Activated CD4-positive, alpha-beta T cell treated with anti-CD3 and anti-CD28 coated beads, Interleukin-2, amount 50 U/mL, for 48 hours (primary cell): ENCODE data around the gene LCK.
A peak's percentile ranks its signal among the peaks of the same experiment; 100 is the strongest.

Experiments
- DNase-seq, 2 experiments: peaks; one replicate each; pipeline ENCODE4 v3.0.0-alpha.2; 2020

The LCK gene

DNA sequence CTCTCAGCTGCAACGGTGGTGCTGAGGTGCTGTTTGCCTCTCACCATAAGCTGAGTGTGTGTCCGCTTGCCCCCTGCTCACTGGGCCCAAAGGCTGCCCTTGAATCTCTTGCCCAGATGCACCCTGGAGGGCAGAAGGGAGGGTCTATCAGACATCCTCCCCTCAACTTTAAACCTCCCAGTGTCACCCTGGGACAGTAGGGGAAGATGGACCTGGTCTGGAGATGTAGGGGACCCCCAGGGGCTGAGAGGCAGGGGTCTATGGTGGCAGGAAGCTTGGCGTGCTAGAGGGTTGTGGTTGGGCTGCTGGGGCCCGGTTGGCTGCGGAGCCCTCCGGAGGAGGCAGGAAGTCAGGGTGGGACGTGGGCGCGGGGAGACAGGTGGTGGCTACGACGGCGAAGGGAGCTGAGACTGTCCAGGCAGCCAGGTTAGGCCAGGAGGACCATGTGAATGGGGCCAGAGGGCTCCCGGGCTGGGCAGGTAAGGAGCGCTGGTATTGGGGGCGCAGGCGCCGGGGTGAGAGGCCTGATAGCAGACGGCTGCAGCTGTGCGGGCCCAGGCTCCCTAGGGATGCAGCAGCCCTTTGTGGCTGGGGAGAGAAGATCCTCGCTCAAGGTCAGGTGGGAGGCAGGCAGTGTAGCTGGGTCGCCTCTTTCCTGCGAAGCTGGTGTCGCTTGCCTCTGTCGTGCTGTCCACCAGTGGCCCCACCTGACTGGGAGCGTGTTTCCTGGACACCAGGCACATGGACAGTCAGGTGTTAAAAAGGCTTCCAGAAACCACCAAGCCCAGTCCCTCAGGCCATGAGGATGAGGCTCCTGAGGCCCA, at the start of gene LCK:
LCK (plus strand) TSS at position 373 of the 824 bp plus-strand sequence. CDS start 23,065 bp downstream, outside the sequence.
- peak; percentile 80 to 82 for DNase-seq

DNA sequence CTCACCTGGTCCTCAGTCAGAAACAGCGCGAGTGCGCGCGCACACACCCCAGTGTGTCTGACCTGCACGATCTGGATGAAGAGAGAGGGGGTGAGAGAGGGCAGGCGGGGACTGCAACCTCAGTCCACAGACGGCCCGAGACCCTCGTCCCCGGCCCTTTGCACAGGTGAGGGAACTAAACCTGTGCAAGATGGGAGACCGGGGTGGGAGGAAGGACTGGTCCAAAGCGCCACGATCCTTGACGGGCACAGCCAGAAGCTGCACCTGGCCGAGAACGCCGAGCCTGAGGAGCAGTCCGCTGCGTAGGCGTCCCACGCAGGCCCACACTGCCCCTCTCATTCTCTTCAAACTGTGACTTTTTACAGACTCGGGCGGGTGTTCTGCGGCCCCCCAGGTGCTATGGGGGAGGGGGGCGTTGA, 46.1 kb upstream of the LCK start:
- DNase-seq, result no peak

DNA sequence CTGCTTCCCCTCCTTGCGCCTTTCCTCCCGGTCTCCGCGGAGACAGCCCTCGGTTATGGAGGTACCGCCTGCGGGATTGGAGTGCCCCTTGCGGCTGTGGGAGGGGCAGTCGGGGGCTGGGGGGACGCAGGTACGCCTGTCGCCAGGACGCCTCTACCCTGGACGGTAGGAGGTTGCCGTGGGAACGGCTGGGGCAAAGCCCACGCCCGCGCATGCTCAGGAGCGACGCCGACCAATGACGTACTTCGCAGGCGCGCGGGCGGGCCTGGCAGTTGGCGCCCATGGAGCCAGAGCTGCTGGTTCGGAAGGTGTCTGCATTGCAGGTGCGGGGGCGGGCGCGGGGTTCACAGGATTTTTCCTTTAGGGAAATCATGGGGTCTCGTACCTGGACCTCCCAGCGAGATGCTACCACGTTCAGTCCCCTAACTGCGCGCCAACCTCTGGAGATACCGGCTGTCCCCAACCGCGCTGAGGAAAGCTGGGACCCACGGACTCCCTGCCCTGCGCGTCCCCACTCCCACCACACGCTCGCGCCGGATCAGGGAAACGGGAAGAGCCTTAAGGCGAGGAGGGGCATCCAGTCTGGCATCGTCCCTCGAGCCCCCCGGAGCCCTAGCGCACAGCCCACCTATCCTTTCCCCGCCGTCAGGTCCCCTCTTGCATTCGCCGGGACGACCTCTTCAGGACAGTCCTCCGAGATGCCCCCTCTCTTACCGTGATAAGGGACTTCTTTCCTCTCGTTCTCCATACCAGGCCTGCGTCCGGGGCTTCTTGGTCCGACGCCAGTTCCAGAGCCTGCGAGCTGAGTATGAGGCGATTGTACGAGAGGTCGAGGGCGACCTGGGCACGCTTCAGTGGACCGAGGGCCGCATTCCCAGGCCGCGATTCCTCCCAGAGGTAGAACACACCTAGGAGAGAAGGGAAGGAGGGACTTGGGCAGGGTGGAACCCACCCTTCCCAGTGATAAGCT, 45.4 kb upstream of the LCK start, which contains the start of gene IQCC:
IQCC (plus strand) TSS at position 271 of the 970 bp plus-strand sequence; CDS start at position 282, 11 bp downstream.
- peak; percentile 85 to 89 for DNase-seq

DNA sequence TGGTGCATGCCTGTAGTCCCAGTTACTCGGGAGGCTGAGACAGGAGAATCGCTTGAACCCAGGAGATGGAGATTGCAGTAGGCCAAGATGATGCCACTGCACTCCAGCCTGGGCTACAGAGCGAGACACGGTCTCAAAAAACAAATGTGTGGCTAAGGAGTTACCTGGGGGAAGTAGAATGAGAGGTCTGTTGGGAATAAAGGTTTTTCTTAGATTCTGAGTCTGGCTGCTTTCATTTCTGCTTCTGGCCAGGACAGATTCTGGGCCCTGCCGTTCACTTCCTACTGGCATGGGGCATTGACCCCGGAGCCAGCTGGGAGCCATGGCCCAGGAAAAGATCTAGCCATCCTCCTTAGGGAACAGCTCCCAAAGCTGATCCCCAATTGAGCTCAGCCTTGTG, 42.6 kb upstream of the LCK start:
- DNase-seq, result no peak

DNA sequence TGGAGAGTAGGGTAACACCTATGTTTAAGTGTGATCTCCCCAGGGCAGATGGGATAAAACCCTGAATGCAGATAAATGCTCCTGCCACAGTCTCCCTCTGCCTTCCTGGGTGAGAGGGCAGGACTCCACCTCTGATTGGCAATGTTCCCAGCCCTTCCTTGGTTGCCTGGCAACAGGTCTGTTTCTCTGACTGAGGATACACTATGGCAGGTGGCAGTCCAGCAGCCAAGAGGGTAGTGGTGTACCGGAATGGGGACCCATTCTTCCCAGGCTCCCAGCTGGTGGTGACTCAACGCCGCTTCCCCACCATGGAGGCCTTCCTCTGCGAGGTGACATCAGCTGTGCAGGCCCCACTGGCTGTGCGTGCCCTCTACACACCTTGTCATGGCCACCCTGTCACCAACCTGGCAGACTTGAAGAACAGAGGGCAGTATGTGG, 42.2 kb upstream of the LCK start, which contains the start of gene DCDC2B:
DCDC2B (plus strand) TSS at position 199 of the 438 bp plus-strand sequence; CDS start at position 204, 5 bp downstream.
- DNase-seq, result no peak

DNA sequence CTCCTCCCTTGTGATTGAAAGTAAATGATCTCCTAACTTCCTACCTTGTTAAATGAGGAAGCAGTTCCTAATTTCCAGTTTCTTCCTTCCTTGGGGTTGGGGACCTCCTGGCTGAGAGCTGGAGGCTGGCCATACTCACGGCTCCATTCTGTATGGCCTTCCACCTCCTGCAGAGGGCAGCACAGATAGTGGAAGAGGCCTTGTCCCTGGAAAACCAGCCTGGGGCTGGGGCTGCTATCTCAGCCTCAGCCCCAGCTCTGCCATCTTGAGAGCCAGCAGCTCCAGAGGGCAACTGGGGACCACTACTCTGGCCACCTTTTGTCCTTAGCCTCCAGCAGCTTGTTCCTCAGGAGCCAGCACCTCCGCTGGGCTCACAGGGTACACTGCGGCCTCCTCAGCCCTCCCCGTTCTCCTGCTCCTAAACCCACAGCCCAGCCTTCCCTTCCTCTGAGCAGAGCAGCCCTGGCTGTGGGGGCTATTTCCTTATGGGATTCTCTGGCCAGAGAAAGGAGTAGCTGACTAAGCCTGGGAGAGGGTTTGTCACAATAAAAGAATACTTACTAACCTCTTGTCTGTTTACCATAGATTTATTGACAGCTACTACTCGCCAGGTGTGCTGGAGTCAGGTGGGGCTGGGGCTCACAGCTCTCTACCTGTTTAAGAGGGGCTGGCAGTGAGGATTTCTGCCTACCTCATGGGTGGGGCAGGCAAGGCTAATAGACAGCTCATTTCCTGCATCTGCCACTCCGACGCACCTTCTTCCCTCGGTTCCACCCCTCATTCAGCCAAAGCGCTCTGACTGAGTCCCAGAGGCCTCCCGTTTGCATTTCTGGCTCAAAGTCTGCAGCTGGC, 35.2 kb upstream of the LCK start:
- DNase-seq, result peak; percentile 63 to 74

DNA sequence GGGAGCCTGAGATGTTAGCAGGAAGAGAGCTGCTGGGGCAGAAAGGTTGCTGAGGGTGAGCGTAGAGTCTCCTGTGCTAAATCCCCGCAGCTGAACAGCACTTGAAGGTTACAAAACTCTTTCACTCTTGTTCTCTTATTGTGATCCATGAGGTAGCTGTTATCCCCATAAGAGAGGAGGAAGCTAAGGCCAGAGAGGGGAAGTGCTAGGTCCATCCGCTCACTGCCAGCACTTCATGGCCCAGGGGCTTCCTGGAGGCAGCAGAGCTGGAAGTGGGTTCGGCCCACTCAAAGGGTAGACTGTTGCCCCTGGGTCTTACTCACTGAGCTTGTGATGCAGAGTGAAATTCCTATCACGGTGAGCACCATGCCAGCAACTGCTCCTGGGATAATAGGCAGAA, 34.5 kb upstream of the LCK start:
- DNase-seq, result no peak

DNA sequence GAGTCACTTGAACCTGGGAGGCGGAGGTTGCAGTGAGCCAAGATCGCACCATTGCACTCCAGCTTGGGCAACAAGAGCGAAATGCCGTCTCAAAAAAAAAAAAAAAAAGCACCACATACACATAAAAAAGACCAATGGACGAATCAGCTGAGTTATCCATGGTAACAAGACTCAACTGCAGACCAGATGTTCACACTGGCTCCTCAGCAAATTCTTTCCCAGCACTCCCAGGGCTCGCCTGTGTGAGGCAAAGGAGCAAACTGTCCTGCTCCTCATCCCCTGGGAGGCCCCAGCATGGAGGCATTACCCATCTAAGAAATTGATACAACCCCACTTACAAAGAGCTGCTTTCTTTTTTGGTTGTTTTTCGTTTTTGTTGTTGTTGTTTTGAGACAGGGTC, 32.0 kb upstream of the LCK start:
- no peak for DNase-seq

DNA sequence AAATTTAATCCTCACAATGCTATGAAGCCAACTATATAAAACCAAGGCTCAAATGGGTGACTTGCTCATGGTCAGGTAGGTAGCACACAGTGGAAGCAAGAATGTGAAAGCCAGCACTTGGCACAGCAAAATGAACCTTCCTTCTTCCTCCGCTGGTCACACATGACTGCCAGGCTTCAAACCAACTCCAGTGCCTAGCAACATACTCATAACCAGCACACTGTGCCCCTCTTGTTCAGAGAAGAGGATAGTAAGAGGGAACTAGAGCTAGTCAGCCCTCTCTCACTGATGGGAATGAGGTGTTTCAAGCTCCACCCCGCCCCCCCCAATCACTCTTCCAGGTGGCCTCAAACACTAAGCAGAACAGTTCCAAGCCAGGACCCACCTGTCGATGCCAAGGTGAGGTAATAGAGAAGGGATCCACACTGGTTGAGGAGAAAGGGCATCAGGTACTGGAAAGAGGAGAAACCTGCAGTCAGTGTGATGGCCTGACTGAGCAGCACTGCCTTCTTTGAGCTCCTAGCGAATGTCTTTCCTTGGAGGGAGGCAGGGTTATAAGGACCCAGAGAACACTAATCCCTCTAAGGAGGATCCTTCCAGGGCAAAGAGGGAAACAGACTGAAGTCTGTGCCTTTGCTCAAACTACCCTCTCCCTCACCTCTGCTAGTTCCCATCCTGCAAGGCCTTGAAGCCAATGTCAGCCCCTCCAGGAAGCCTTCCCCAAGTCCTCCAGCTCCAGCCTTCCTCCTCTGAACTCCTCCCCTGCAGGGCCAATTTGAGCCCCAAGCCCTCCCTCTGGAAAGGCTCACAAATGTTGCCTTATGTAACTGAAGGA, 30.1 kb upstream of the LCK start:
- DNase-seq, result no peak

DNA sequence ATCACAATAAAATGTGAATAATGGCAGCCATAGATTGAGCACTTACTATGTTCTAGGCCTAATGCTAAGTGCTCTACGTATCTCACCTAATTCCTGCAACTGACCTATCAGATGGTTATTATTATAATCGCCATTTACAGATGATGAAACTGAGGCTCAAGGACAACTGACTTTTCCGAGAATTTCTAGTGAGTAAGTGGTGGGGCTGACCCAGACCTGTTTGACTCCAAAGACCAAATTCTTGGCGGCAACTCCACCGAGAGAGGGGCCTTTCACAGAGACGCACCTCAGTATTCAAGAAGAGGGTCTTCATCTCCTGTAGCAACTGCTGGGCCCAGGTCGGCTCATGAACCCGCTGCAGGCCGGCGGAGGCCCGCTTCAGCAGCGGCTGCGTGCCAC, 29.5 kb upstream of the LCK start:
- no peak for DNase-seq

DNA sequence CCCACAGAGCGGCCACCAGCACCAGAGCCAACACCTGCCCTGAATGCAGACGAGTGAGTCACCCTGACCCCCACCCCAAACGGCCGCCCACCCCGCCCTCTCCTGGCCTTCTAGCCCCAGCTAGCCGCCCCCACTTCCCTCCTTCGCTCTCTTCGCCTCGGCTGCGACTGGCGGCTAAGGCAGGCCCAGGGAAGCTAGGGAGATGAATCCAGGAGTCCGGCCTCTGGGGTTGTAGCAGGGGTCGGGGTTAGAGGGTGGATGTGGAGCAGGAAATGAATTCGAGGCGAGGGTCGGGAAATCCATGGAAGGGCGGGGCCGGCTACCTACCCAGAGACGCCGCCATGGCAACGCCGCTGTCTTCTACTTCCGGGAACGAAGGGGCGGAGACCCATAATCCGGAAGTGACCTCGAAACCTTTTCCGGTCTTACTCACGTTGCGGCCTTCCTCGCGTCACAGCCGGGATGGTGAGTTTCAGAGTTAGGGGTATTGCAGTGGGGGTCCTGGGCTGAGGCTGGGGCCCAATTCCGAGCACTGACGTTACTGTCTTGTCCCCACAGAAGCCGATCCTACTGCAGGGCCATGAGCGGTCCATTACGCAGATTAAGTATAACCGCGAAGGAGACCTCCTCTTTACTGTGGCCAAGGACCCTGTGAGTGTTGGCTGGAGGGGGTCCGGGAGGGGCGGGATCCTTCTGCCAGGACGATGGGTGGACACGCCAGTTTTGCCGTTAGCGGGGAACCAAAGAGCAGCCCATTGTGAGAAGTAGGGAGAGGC, 28.9 kb upstream of the LCK start, which contains the start of the genes EIF3I and TMEM234:
EIF3I (plus strand) TSS at position 428 of the 776 bp plus-strand sequence; CDS start at position 463, 35 bp downstream.
TMEM234 (minus strand) TSS at position 374 of the 776 bp plus-strand sequence; CDS start at position 343, 31 bp downstream.
- peak; percentile 91 to 95 for DNase-seq

DNA sequence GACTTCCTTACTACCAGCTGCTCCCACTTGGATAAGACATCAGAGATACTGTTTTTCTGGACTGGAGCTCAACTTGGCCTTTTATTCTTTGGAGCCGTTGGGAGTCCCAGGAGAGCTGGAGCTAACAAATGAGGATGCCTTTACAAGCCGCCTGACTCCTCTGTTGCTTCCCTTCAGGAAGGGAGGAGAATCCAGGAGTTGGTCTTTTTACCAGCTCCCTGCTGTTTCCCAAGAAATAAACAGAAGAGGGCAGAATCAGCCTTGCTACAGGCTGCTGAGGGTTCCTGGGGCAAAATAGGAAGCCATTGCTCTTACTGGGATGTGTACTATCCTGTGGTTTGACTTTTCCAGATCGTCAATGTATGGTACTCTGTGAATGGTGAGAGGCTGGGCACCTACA, 27.4 kb upstream of the LCK start:
- no peak for DNase-seq

DNA sequence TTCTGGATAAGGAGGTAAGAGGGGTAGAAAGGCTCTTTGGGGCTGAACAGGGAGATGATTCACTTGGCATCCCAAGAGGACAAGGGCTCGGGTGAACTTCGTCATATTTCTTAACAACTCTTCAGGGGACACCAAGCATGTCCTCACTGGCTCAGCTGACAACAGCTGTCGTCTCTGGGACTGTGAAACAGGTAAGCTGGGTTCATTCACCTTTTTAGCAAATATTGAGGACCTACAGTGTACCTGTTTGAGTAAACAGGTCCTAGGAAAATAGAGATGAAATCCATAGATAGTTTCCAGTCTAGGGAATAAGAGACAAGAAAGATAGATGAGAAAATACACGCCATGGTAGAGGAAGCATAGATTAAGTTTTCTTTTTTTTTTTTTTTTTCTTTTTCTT, 26.8 kb upstream of the LCK start:
- DNase-seq, result no peak

DNA sequence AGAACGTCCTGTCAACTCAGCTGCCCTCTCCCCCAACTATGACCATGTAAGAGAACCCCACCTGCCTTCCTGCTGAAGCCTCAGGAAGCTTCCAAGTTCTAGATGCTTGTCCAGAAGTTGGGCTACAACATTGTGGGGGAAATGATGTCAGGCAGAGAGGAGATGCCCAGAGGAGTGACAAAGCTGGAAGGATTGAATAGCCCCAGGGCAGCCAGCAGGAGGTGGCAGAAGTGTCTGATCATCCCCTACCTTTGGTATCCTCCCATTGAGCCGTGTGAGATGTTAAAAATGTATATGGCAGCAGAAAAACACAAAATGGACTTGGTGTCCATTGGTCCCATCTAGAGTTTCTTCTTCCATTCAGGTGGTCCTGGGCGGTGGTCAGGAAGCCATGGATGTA, 22.3 kb upstream of the LCK start:
- DNase-seq, result no peak

DNA sequence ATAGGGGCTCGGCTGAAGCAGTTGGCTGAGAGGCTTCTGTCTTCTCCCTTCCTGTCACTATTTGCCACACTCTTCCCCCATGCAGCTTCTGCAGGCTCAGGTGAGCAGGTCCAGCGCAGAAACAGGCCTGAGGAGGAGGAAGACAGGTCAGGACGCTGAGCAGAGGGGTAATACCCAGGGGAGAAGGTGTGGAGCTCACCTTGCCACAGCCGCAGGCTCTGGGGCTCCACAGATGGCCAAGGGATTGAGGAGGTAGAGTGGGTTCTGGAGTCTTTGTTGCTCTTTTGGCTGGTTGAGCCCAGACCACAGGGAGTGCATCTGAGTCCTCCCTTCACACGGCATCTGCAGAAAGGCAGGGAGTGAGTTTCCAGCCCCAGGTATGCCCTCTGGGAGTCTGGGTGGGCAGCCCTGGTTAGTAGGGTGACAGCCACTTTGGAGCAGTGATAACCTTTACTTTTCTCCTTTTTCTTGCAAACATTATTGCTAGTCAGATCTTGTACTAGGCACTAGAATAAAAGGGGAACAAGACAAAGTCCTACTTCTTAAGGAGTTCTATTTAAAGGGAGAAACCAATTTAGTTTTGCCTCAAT, 19.1 kb upstream of the LCK start:
- no peak for DNase-seq

DNA sequence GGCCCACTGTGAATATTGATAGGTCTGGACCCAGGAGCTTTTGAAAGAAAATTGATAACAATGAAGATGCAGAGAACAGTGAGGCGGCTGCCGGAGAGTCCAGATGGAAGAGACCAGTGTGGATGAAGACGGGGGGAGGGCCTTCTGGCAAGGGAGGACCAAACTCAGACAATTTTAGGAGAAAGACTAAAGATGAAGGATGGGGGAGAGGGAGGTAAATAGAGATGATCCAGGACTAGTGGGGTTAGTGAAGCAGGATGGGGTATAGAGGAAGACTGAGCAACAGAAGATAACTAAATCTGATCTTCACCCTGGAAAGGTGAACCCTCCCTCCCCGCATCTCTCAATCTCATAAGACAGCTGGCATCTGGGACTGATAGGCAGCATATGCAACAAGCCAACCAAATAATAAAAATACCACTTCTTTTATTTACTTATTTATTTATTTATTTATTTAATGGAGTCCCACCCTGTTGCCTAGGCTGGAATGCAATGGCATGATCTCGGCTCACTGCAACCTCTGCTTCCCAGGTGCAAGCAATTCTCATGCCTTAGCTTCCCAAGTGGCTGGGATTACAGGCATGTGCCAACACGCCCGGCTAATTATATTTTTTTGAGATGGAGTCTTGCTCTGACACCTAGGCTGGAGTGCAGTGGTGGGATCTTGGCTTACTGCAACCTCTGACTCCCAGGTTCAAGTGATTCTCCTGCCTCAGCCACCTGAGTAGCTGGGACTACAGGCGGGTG, 18.3 kb upstream of the LCK start:
- no peak for DNase-seq

DNA sequence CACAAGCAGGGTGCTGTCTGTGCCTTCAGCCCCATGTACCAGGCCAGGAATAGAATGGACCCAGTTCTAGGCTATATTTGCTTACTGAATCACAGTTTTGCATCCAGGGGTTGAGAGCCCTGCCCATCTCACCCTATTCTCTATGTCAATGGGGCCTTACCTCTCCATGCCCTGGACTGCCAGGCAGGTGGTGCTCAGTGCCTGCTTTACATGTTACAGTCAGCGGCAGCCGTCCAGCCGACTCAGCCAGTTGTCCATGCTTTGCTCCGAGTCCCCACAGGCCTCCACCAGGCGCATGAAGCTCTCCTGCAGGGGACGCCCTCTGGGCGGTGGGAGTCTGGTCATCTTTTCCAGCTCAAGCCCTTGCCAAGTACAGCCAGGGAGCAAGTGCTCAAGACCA, 16.3 kb upstream of the LCK start:
- DNase-seq, result no peak

DNA sequence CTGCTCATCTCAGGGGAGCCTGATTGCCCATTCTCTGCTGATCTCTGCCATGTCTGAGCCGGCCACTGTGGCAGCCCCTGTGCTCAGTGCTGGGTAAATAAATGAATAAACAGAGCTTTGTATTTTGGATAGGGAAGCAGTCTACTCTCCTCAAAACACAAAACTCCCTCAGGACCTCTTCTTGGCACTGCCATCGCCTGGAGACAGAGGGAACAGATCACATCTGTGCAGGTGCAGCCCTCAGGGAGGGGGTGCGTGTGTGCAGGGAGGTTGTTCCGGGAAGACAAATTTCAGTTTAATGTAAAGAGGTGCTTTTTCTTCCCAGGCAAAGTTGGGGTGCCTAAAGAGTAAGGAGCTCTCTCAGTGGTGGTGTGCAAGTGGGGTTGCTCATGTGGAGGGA, 11.7 kb upstream of the LCK start:
- no peak for DNase-seq

DNA sequence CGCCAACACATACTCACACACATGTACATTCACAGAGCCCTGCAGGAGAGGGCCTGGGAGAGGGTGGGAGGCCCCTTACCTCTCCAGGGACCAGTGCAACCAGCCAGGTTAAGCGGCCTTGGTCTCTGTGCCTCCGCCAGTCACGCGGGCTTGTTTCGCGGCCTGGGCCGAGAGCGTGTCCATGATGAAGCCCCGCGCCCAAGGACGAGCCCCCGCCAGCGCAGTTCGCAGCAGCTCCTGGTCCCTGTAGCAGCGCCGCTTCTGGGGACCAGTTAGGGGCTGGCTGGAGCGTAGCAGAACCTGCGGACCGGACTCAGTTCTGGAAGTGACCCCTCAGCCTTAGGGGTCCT, 11.3 kb upstream of the LCK start:
- no peak for DNase-seq
